Mesenchymal stem cell (in vitro differentiated cells and primary cell): ENCODE data around the gene SEMA5B.
A peak's percentile ranks its signal among the peaks of the same experiment; 100 is the strongest.

Experiments used
- DNase-seq: peaks from one replicate; pipeline ENCODE4 v3.0.0-alpha.2; 2013
- H2AFZ ChIP-seq: one replicate; pipeline ENCODE4 v1.6.1; 2013; ENCODE audit warnings: low read depth, mild to moderate bottlenecking, control low read depth, inconsistent platforms, low read length, moderate library complexity
- H2AK5ac ChIP-seq: 2 replicates; pipeline ENCODE4 v1.6.1; 2013; ENCODE audit warnings: low read length, moderate library complexity, mild to moderate bottlenecking, inconsistent platforms; ENCODE audit not compliant: severe bottlenecking
- H2BK120ac ChIP-seq: one replicate; pipeline ENCODE4 v1.6.1; 2013; ENCODE audit warnings: low read depth, mild to moderate bottlenecking, inconsistent platforms, low read length, moderate library complexity
- H2BK12ac ChIP-seq, 2 experiments: one replicate each; pipeline ENCODE4 v1.6.1; 2013; ENCODE audit warnings: inconsistent platforms in 2 of 2, low read length in 2 of 2, mild to moderate bottlenecking in 2 of 2, moderate library complexity in 2 of 2, control low read depth in 1 of 2
- H2BK15ac ChIP-seq: one replicate; pipeline ENCODE4 v1.6.1; 2013; ENCODE audit warnings: mild to moderate bottlenecking, low read depth, inconsistent platforms; ENCODE audit not compliant: poor library complexity, severe bottlenecking
- H2BK5ac ChIP-seq: 2 replicates; pipeline ENCODE4 v1.6.1; 2013; ENCODE audit warnings: low read depth, mild to moderate bottlenecking, low read length, control low read depth, inconsistent platforms; ENCODE audit not compliant: poor library complexity, severe bottlenecking
- H3K14ac ChIP-seq, 2 experiments: one replicate each; pipeline ENCODE4 v1.6.1; 2013; ENCODE audit warnings: inconsistent platforms in 2 of 2, low read length in 2 of 2, control low read depth in 1 of 2, mild to moderate bottlenecking in 1 of 2, moderate library complexity in 1 of 2
- H3K18ac ChIP-seq, 2 experiments: one replicate each; pipeline ENCODE4 v1.6.1; 2013; ENCODE audit warnings: inconsistent platforms in 2 of 2, low read length in 2 of 2, control low read depth in 1 of 2, low read depth in 1 of 2, mild to moderate bottlenecking in 1 of 2
- H3K23ac ChIP-seq, 2 experiments: one replicate each; pipeline ENCODE4 v1.6.1; 2013; ENCODE audit warnings: inconsistent platforms in 2 of 2, low read length in 2 of 2, mild to moderate bottlenecking in 2 of 2, moderate library complexity in 2 of 2, control low read depth in 1 of 2
- H3K27ac ChIP-seq: 2 replicates; pipeline ENCODE4 v1.5.1; 2013; ENCODE audit warnings: mild to moderate bottlenecking, moderate library complexity, low read length, control low read depth, inconsistent platforms; ENCODE audit not compliant: poor library complexity, severe bottlenecking
- H3K27me3 ChIP-seq, 2 experiments: 2 replicates each; pipeline versions ENCODE4 v1.6.1 to v1.7.0; 2013; ENCODE audit warnings: low read length in 2 of 2, mild to moderate bottlenecking in 2 of 2, moderate library complexity in 2 of 2, control low read depth in 1 of 2, inconsistent platforms in 1 of 2; ENCODE audit not compliant: control insufficient read depth in 1 of 2, insufficient read depth in 1 of 2
- H3K36me3 ChIP-seq, 2 experiments: 2 replicates each; pipeline versions ENCODE4 v1.6.1 to v1.7.0; 2013; ENCODE audit warnings: low read length in 2 of 2, control low read depth in 1 of 2, inconsistent platforms in 1 of 2, low read depth in 1 of 2, mild to moderate bottlenecking in 1 of 2; ENCODE audit not compliant: insufficient read depth in 2 of 2, control insufficient read depth in 1 of 2
- H3K4ac ChIP-seq, 2 experiments: one replicate each; pipeline ENCODE4 v1.6.1; 2013; ENCODE audit warnings: inconsistent platforms in 2 of 2, low read length in 2 of 2, mild to moderate bottlenecking in 2 of 2, moderate library complexity in 2 of 2, control low read depth in 1 of 2, low read depth in 1 of 2
- H3K4me1 ChIP-seq: 2 replicates; pipeline ENCODE4 v1.6.1; 2013; ENCODE audit warnings: low read depth, low read length, control low read depth; ENCODE audit not compliant: control insufficient read depth, insufficient read depth
- H3K4me2 ChIP-seq: 2 replicates; pipeline ENCODE4 v1.6.1; 2013; ENCODE audit warnings: low read length, mild to moderate bottlenecking, inconsistent platforms; ENCODE audit not compliant: poor library complexity, severe bottlenecking
- H3K4me3 ChIP-seq, 2 experiments: 2 replicates each; pipeline versions ENCODE4 v1.5.1 to v1.7.0; 2013; ENCODE audit warnings: low read length in 2 of 2, mild to moderate bottlenecking in 2 of 2, control low read depth in 1 of 2, low read depth in 1 of 2; ENCODE audit not compliant: insufficient read depth in 1 of 2
- H3K79me1 ChIP-seq: replicated peaks from 2 replicates; pipeline ENCODE4 v1.6.1; 2013; ENCODE audit warnings: mild to moderate bottlenecking, control low read depth, low read length, inconsistent platforms; ENCODE audit not compliant: poor library complexity, severe bottlenecking
- H3K9ac ChIP-seq: 2 replicates; pipeline ENCODE4 v1.7.0; 2013; ENCODE audit warnings: mild to moderate bottlenecking, low read length, moderate library complexity
- H3K9me3 ChIP-seq: 2 replicates; pipeline ENCODE4 v1.7.0; 2013; ENCODE audit warnings: mild to moderate bottlenecking, low read length; ENCODE audit not compliant: control insufficient read depth
- H4K8ac ChIP-seq: one replicate; pipeline ENCODE4 v1.6.1; 2013; ENCODE audit warnings: inconsistent platforms, mild to moderate bottlenecking, low read length, moderate library complexity
- H4K91ac ChIP-seq: one replicate; pipeline ENCODE4 v1.6.1; 2013; ENCODE audit warnings: mild to moderate bottlenecking, low read length, inconsistent platforms
- WGBS: methylation state at CpG from one replicate; pipeline ENCODE4 v1.1.7; 2013; ENCODE audit warnings: mixed read lengths; 5-methylcytosine and 5-hydroxymethylcytosine counted together

Gene SEMA5B

GRCh38 chr3:122974764-122975162, 52.8 kb downstream of the SEMA5B start:
- no peak overlapping the region for H4K8ac ChIP-seq
- peak overlapping the region in 1 of 2 experiments; percentile 44 for H3K18ac ChIP-seq
- no peak overlapping the region for H3K9ac ChIP-seq
- peak overlapping the region; percentile 17 for H3K27ac ChIP-seq
- peak; percentile 62 for DNase-seq
- 8% methylated on average over 2 of the region's 2 CpGs for WGBS
- H2BK5ac ChIP-seq = no peak overlapping the region
- no peak overlapping the region for H2AFZ ChIP-seq
- peak overlapping the region; percentile 30 for H3K4me2 ChIP-seq
- no peaks in the 10 kb centered on the region for H3K9me3 ChIP-seq
- H3K23ac ChIP-seq = no peak overlapping the region
- H3K79me1 ChIP-seq = no peaks in the 10 kb centered on the region
- no peak overlapping the region for H2BK15ac ChIP-seq
- H2BK12ac ChIP-seq = no peak overlapping the region
- peaks cover 42 to 67% of the 10 kb centered on the region in 2 experiments for H3K27me3 ChIP-seq
- no peak overlapping the region for H3K4ac ChIP-seq
- no peak overlapping the region for H2BK120ac ChIP-seq
- peaks cover 38% of the 10 kb centered on the region for H3K4me1 ChIP-seq
- no peak overlapping the region for H2AK5ac ChIP-seq
- H3K4me3 ChIP-seq = peak overlapping the region in 1 of 2 experiments; percentile 39
- H3K14ac ChIP-seq = peak overlapping the region in 1 of 2 experiments; percentile 30
- H3K36me3 ChIP-seq = no peaks in the 10 kb centered on the region
- H4K91ac ChIP-seq = no peak overlapping the region

DNA sequence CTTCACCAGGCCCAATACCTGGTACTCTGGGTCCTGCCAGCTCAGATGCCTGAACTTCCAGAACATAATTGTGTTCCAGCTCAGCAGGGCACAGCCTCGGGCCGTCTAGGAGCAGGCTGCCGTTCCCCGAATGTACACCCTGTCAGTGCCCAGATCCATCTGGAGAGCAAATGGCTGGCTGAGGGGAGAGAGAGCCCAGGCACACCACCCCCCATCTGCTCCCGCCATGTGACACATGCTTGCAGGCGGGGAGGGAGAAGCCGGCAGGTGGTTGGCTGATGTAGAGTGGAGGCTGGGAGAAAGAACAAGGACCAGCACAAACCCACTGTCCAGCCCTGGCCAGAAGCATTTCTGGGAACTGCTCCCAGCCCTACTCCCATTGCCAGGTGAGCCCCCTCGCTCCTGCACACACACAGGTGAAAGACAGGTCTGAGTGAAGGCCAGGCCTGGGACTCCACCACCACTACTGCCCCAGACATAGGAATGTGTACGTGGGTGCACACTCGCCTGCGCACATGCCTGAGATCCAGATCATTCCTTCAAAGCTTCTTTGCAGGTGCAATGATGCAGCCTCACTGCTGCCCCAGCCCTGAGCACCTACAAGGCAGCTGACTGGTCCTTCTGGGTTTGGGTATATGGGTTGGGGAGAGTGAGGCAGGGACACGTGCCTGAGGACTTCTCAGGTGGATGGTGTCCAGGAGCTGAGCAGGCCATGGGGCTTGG, 53.5 kb downstream of the SEMA5B start:
- H2BK5ac ChIP-seq = no peak overlapping the region
- H3K4me2 ChIP-seq = no peak overlapping the region
- H2BK15ac ChIP-seq = no peak overlapping the region
- H3K27ac ChIP-seq = no peak overlapping the region
- peak overlapping the region in 1 of 2 experiments; percentile 78 for H3K14ac ChIP-seq
- H4K8ac ChIP-seq = no peak overlapping the region
- no peak overlapping the region for H3K4me3 ChIP-seq
- DNase-seq = no peak
- peaks cover 41% of the 10 kb centered on the region for H3K4me1 ChIP-seq
- H2BK12ac ChIP-seq = no peak overlapping the region
- H4K91ac ChIP-seq = no peak overlapping the region
- H2AK5ac ChIP-seq = no peak overlapping the region
- no peak overlapping the region for H3K18ac ChIP-seq
- H3K4ac ChIP-seq = no peak overlapping the region
- H2BK120ac ChIP-seq = no peak overlapping the region
- H3K9ac ChIP-seq = no peak overlapping the region
- no peak overlapping the region for H3K23ac ChIP-seq
- H3K79me1 ChIP-seq = no peaks in the 10 kb centered on the region
- no peaks in the 10 kb centered on the region for H3K9me3 ChIP-seq
- H2AFZ ChIP-seq = no peak overlapping the region
- WGBS = 85% methylated on average over 9 of the region's 12 CpGs
- no peaks in the 10 kb centered on the region for H3K36me3 ChIP-seq
- peaks cover 49 to 69% of the 10 kb centered on the region in 2 experiments for H3K27me3 ChIP-seq

DNA sequence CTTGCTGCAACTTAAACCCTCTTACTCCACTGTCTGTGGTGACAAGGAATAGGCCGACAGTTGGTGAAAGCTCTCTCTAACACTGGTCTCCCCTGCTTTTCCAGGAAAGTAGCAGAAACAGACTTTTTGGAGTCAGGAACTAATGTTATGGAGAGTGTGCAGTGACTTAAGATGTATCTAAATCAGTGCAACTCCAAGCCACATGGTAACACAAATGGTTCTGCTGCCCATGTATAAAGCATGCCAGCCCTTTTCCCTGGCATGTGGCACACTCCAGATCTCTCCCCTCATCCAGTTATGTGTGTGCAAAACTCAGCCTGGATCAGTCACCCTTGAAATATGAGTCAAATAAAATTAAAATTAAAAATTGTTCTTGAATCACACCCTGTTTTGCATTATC, 55.4 kb downstream of the SEMA5B start:
- Histone ChIP-seq H2BK5ac (no peak overlapping the region), H3K9me3 (no peaks in the 10 kb centered on the region), H2AFZ (no peak overlapping the region), H3K18ac (no peak overlapping the region), H3K27ac (no peak overlapping the region), H3K4ac (no peak overlapping the region), H3K4me3 (no peak overlapping the region), H3K79me1 (no peaks in the 10 kb centered on the region), H3K4me2 (no peak overlapping the region), H4K91ac (no peak overlapping the region), H3K27me3 (peaks cover 61 to 75% of the 10 kb centered on the region in 2 experiments), H4K8ac (no peak overlapping the region), H2BK15ac (no peak overlapping the region), H3K4me1 (peaks cover 27% of the 10 kb centered on the region), H2BK12ac (no peak overlapping the region), H2AK5ac (no peak overlapping the region), H3K36me3 (no peaks in the 10 kb centered on the region), H3K14ac (no peak overlapping the region), H3K9ac (no peak overlapping the region), H3K23ac (no peak overlapping the region), H2BK120ac (no peak overlapping the region)
- no peak for DNase-seq
- 67% methylated on average over 1 of the region's 1 CpG for WGBS

GRCh38 chr3:122969585-122970469, 57.7 kb downstream of the SEMA5B start:
- Histone ChIP-seq H3K4me3 (no peak overlapping the region), H2AK5ac (no peak overlapping the region), H2BK5ac (no peak overlapping the region), H2BK15ac (no peak overlapping the region), H2AFZ (no peak overlapping the region), H3K36me3 (no peaks in the 10 kb centered on the region), H3K14ac (no peak overlapping the region), H3K4me1 (peaks cover 16% of the 10 kb centered on the region), H3K4me2 (no peak overlapping the region), H2BK120ac (no peak overlapping the region), H2BK12ac (no peak overlapping the region), H4K8ac (no peak overlapping the region), H3K9ac (no peak overlapping the region), H3K9me3 (no peaks in the 10 kb centered on the region), H3K23ac (no peak overlapping the region), H3K18ac (no peak overlapping the region), H3K27ac (no peak overlapping the region), H3K27me3 (peaks cover 75 to 83% of the 10 kb centered on the region in 2 experiments), H3K4ac (no peak overlapping the region), H3K79me1 (no peaks in the 10 kb centered on the region), H4K91ac (no peak overlapping the region)
- no peak for DNase-seq
- 66% methylated on average over 10 of the region's 10 CpGs for WGBS
